ENCODE measurements around the gene USP44. TPM values are rescaled to one million over a fixed set of nuclear protein-coding genes. Genes with fewer than 3 reads are reported as not detected.
"Not testable (repeated sequence)": the region's sequence is repeated elsewhere in the genome, so short reads cannot be mapped to it uniquely, and the experiment has no call there.

USP44 gene
- total and polyA plus RNA-seq, 10 of the 15 experiments (the other 5 are each of a cell fraction or from before 2014, with no cell fraction given): 0.02 to 0.26 (median 0.12) TPM; not detected in 6

- CTCF ChIA-PET: interaction anchor here (0.9 to 1.2 kb wide), 2 partner anchors 10 to 42 kb away, joined by 4 to 6 read pairs; no protein-coding TSS in a partner anchor
- H3K79me2 ChIP-seq (ENCODE audit: control insufficient read depth, insufficient read depth, low read length): no peaks in the 10 kb centered on the region
- H3K4me1 ChIP-seq (ENCODE audit: control insufficient read depth, insufficient read depth, low read length): peaks cover 9% of the 10 kb centered on the region
- intact Hi-C loops (cut with micrococcal nuclease; ENCODE audit: unreplicated experiment) (no loop called here), in situ Hi-C loops (cut with MboI) (no loop called here)
- no peak overlapping the region for H3K27ac ChIP-seq (ENCODE audit: control insufficient read depth, insufficient read depth)
- no peaks in the 10 kb centered on the region for H3K36me3 ChIP-seq (ENCODE audit: control insufficient read depth in 2 of 2, insufficient read depth in 2 of 2, low read length in 1 of 2)
- H3K4me2 ChIP-seq (ENCODE audit: control insufficient read depth, insufficient read depth): no peak overlapping the region
- POLR2A ChIA-PET: interaction anchor here (0.6 to 0.7 kb wide), 4 partner anchors 56 to 1235 kb away, joined by 3 to 10 read pairs (median 4); no protein-coding TSS in a partner anchor
- no peaks in the 10 kb centered on the region for H3K9me3 ChIP-seq (replicated peaks; ENCODE audit: control insufficient read depth, insufficient read depth, low read length)
- 25% methylated on average over 2 of the region's 2 CpGs for WGBS (ENCODE audit: insufficient coverage, insufficient replicate concordance, low lambda C conversion rate, missing lambda C conversion rate)
- no peak overlapping the region for H3K4me3 ChIP-seq
- SMC1A ChIA-PET (ENCODE audit: uncharacterized antibody, unreplicated experiment): no interaction called here
- H3K9ac ChIP-seq (ENCODE audit: control insufficient read depth, insufficient read depth, low read length): no peak overlapping the region
- H2AFZ ChIP-seq (ENCODE audit: control insufficient read depth, low read depth, low read length): no peak overlapping the region; the same call in 1 of the 2 replicates
- RAD21 ChIA-PET (ENCODE audit: unreplicated experiment): no interaction called here
- peak; percentile 27 for FAIRE-seq
- no peaks in the 10 kb centered on the region for H3K27me3 ChIP-seq (replicated peaks in 1 of 2; ENCODE audit: control insufficient read depth in 2 of 2, insufficient read depth in 2 of 2, low read length in 1 of 2)
- TF ChIP-seq BACH1 (IDR thresholded peaks at IDR 0.05; ENCODE audit: borderline replicate concordance) (no peak), CBX5 (IDR thresholded peaks at IDR 0.05; ENCODE audit: low read depth) (no peak), RELB (IDR thresholded peaks at IDR 0.05; ENCODE audit: low read depth) (no peak), BRCA1 (IDR thresholded peaks at IDR 0.05; ENCODE audit: low read depth, low read length) (no peak), SUZ12 (IDR thresholded peaks at IDR 0.05; ENCODE audit: unreplicated experiment) (no peak), CHD2 (IDR thresholded peaks at IDR 0.05; ENCODE audit: borderline replicate concordance, low read depth, low read length) (no peak), MXI1 (IDR thresholded peaks at IDR 0.05; ENCODE audit: low read depth, low read length) (no peak), YBX1 (IDR thresholded peaks at IDR 0.05) (no peak), USF1 (IDR thresholded peaks at IDR 0.05; ENCODE audit: borderline replicate concordance, extremely low read length, insufficient read depth, low read depth, low read length) (no peak)
- DNase-seq (ENCODE audit: low read depth, low spot score): no peak
- ATAC-seq: no peak; the same call in 2 of the 3 replicates
- H4K20me1 ChIP-seq (ENCODE audit: control insufficient read depth, insufficient read depth): no peaks in the 10 kb centered on the region
- BruUV-seq (replicated peaks): no TSS peak
Measured at GRCh38 chr12:95571369-95571768, 20.1 kb upstream of the USP44 start.

- H3K27ac ChIP-seq (ENCODE audit: control insufficient read depth, insufficient read depth); H3K79me2 ChIP-seq (ENCODE audit: control insufficient read depth, insufficient read depth, low read length); H3K4me1 ChIP-seq (ENCODE audit: control insufficient read depth, insufficient read depth, low read length); H3K36me3 ChIP-seq (ENCODE audit: control insufficient read depth in 2 of 2, insufficient read depth in 2 of 2, low read length in 1 of 2); H3K4me2 ChIP-seq (ENCODE audit: control insufficient read depth, insufficient read depth); SMC1A ChIA-PET (ENCODE audit: uncharacterized antibody, unreplicated experiment); RAD21 ChIA-PET (ENCODE audit: unreplicated experiment); FAIRE-seq; ATAC-seq; in situ Hi-C loops (cut with MboI); H3K4me3 ChIP-seq; POLR2A ChIA-PET; CTCF ChIA-PET; intact Hi-C loops (cut with micrococcal nuclease; ENCODE audit: unreplicated experiment); H2AFZ ChIP-seq (ENCODE audit: control insufficient read depth, low read depth, low read length); H3K27me3 ChIP-seq (replicated peaks in 1 of 2; ENCODE audit: control insufficient read depth in 2 of 2, insufficient read depth in 2 of 2, low read length in 1 of 2); H3K9ac ChIP-seq (ENCODE audit: control insufficient read depth, insufficient read depth, low read length); H3K9me3 ChIP-seq (replicated peaks; ENCODE audit: control insufficient read depth, insufficient read depth, low read length); H4K20me1 ChIP-seq (ENCODE audit: control insufficient read depth, insufficient read depth); BruUV-seq (replicated peaks); DNase-seq (ENCODE audit: low read depth, low spot score): not testable (repeated sequence)
- WGBS (ENCODE audit: insufficient coverage, insufficient replicate concordance, low lambda C conversion rate, missing lambda C conversion rate): 73% methylated on average over 8 of the region's 10 CpGs
Measured at GRCh38 chr12:95568045-95568444, 16.8 kb upstream of the USP44 start.

Data from GM12878 (cell line).